H1 (cell line): Measurements from ENCODE around the gene PVR. TPM values are rescaled to one million over a fixed set of nuclear protein-coding genes. Genes with fewer than 3 reads are reported as not detected.

ENCODE experiments used
- CTCF ChIA-PET: fragments of 300-600 bp; sonication (Branson Sonifier 250); formaldehyde crosslinking; loops from one replicate; lab custom pipeline; 2021; ENCODE audit not compliant: partially characterized antibody; lab: Charles Lee
- POLR2A ChIA-PET: fragments of 300-600 bp; sonication (Branson Sonifier 250); formaldehyde crosslinking; loops from one replicate; lab custom pipeline; 2021; ENCODE audit warnings: inconsistent platforms; ENCODE audit not compliant: partially characterized antibody; lab: Charles Lee
- DNase-seq, 2 experiments: peaks; one replicate each; pipeline versions ENCODE4 v3.0.0 to v3.0.0-alpha.2; 2010 to 2022; ENCODE audit warnings: low spot score in 2 of 2, low read depth in 1 of 2, mixed read lengths in 1 of 2
- FAIRE-seq: peaks from 2 replicates; lab custom pipeline; 2011; peaks lifted over from hg19 to GRCh38; lab: Jason Lieb, UNC
- H2AFZ ChIP-seq: 2 replicates; pipeline ENCODE4 v1.8.1; 2012; ENCODE audit warnings: low read length, inconsistent platforms
- H2AK5ac ChIP-seq: 2 replicates; pipeline ENCODE4 v1.6.1; 2013; ENCODE audit warnings: low read depth, low read length
- H2BK120ac ChIP-seq: replicated peaks from 2 replicates; pipeline ENCODE3; 2013; ENCODE audit warnings: low read depth, low read length, inconsistent platforms
- H2BK12ac ChIP-seq: 2 replicates; pipeline ENCODE4 v1.6.1; 2013; ENCODE audit warnings: low read depth, low read length
- H2BK15ac ChIP-seq: 2 replicates; pipeline ENCODE4 v1.6.1; 2013; ENCODE audit warnings: low read length
- H2BK20ac ChIP-seq: 2 replicates; pipeline ENCODE4 v1.6.1; 2013; ENCODE audit warnings: low read length
- H2BK5ac ChIP-seq: 2 replicates; pipeline ENCODE4 v1.6.1; 2013; ENCODE audit warnings: low read depth, low read length
- H3K14ac ChIP-seq: 2 replicates; pipeline ENCODE4 v1.6.1; 2013; ENCODE audit warnings: inconsistent platforms; ENCODE audit not compliant: insufficient read length
- H3K18ac ChIP-seq: 2 replicates; pipeline ENCODE4 v1.6.1; 2013; ENCODE audit warnings: low read length; ENCODE audit errors: extremely low read depth
- H3K23ac ChIP-seq: 2 replicates; pipeline ENCODE4 v1.6.1; 2013; ENCODE audit warnings: inconsistent platforms; ENCODE audit not compliant: insufficient read length
- H3K23me2 ChIP-seq: 2 replicates; pipeline ENCODE4 v1.6.1; 2013; ENCODE audit warnings: low read depth, low read length
- H3K27ac ChIP-seq: 2 replicates; pipeline ENCODE4 v1.6.1; 2011; ENCODE audit warnings: low read depth, low read length, inconsistent platforms
- H3K27me3 ChIP-seq, 4 experiments: replicated peaks in 1 of 4; 1 replicate in 1 of 4; 2 replicates in 3 of 4; pipeline versions ENCODE4 v1.6.1 to v1.8.1; 2011 to 2013; ENCODE audit warnings: low read length in 3 of 4, mild to moderate bottlenecking in 3 of 4, inconsistent platforms in 2 of 4, mixed read lengths in 2 of 4, moderate library complexity in 1 of 4; ENCODE audit not compliant: control insufficient read depth in 3 of 4, insufficient read depth in 3 of 4; ENCODE audit errors: extremely low read depth in 1 of 4
- H3K36me3 ChIP-seq, 4 experiments: 2 replicates each; pipeline versions ENCODE4 v1.6.1 to v1.8.1; 2011 to 2013; ENCODE audit warnings: mild to moderate bottlenecking in 4 of 4, low read length in 3 of 4, moderate library complexity in 2 of 4, control low read depth in 1 of 4, inconsistent platforms in 1 of 4; ENCODE audit not compliant: insufficient read depth in 4 of 4, control insufficient read depth in 2 of 4
- H3K4ac ChIP-seq: replicated peaks from 2 replicates; pipeline ENCODE3; 2013; ENCODE audit warnings: low read length, low read depth, mixed read lengths, inconsistent platforms; ENCODE audit not compliant: insufficient read length
- H3K4me1 ChIP-seq, 4 experiments: replicated peaks in 1 of 4; 1 replicate in 1 of 4; 2 replicates in 3 of 4; pipeline versions ENCODE4 v1.6.1 to v1.8.1; 2011 to 2013; ENCODE audit warnings: low read length in 3 of 4, inconsistent platforms in 2 of 4, mixed read lengths in 1 of 4; ENCODE audit not compliant: insufficient read depth in 4 of 4, control insufficient read depth in 3 of 4
- H3K4me2 ChIP-seq, 2 experiments: 2 replicates each; pipeline versions ENCODE4 v1.6.1 to v1.8.1; 2011 to 2013; ENCODE audit warnings: low read depth in 2 of 2, low read length in 2 of 2, control low read depth in 1 of 2, inconsistent platforms in 1 of 2, mild to moderate bottlenecking in 1 of 2; ENCODE audit not compliant: insufficient read depth in 1 of 2
- H3K4me3 ChIP-seq, 4 experiments: fragments of 200-600, 300-600 bp in 1 of 4; sonication (generic), shearing (Covaris generic), sonication (Bioruptor Twin) in 1 of 4; 2 replicates each; pipeline versions ENCODE4 v1.5.1 to v1.8.1; 2011 to 2016; ENCODE audit warnings: low read length in 4 of 4, low read depth in 3 of 4, control low read depth in 2 of 4, inconsistent platforms in 2 of 4, mild to moderate bottlenecking in 2 of 4, mixed read lengths in 1 of 4, moderate library complexity in 1 of 4; ENCODE audit not compliant: insufficient read depth in 2 of 4; ENCODE audit errors: extremely low read depth in 1 of 4
- H3K56ac ChIP-seq: replicated peaks from 2 replicates; pipeline ENCODE3; 2013; ENCODE audit warnings: low read depth, mild to moderate bottlenecking, mixed read lengths, low read length, inconsistent platforms; ENCODE audit not compliant: insufficient read length
- H3K79me1 ChIP-seq: 2 replicates; pipeline ENCODE4 v1.6.1; 2013; ENCODE audit warnings: low read depth, low read length, control low read depth
- H3K79me2 ChIP-seq, 2 experiments: 2 replicates each; pipeline versions ENCODE4 v1.6.1 to v1.8.1; 2012 to 2013; ENCODE audit warnings: low read length in 2 of 2, mild to moderate bottlenecking in 2 of 2, inconsistent platforms in 1 of 2; ENCODE audit not compliant: insufficient read depth in 2 of 2, control insufficient read depth in 1 of 2
- H3K9ac ChIP-seq, 4 experiments: replicated peaks in 1 of 4; 1 replicate in 1 of 4; 2 replicates in 3 of 4; pipeline versions ENCODE4 v1.6.1 to v1.8.1; 2011 to 2013; ENCODE audit warnings: low read depth in 3 of 4, low read length in 3 of 4, control low read depth in 2 of 4, mild to moderate bottlenecking in 2 of 4, moderate library complexity in 2 of 4, inconsistent platforms in 1 of 4; ENCODE audit errors: extremely low read depth in 1 of 4
- H3K9me3 ChIP-seq, 2 experiments: 2 replicates each; pipeline versions ENCODE4 v1.6.1 to v1.8.1; 2012 to 2013; ENCODE audit warnings: mild to moderate bottlenecking in 2 of 2, moderate library complexity in 2 of 2, control low read depth in 1 of 2, inconsistent platforms in 1 of 2, low read depth in 1 of 2, low read length in 1 of 2, mixed read lengths in 1 of 2; ENCODE audit not compliant: insufficient read depth in 2 of 2
- H4K20me1 ChIP-seq, 2 experiments: replicated peaks in 1 of 2; 2 replicates each; pipeline versions ENCODE3 to v1.8.1; 2011 to 2013; ENCODE audit warnings: inconsistent platforms in 2 of 2, low read length in 2 of 2, mild to moderate bottlenecking in 1 of 2; ENCODE audit not compliant: insufficient read depth in 2 of 2, control insufficient read depth in 1 of 2
- H4K5ac ChIP-seq: 2 replicates; pipeline ENCODE4 v1.6.1; 2013; ENCODE audit warnings: low read length, low read depth, mixed read lengths, inconsistent platforms; ENCODE audit not compliant: insufficient read length
- H4K8ac ChIP-seq: 2 replicates; pipeline ENCODE4 v1.8.0; 2013; ENCODE audit warnings: mild to moderate bottlenecking, moderate library complexity, low read length, inconsistent platforms; ENCODE audit not compliant: insufficient read depth; ENCODE audit errors: extremely low read depth
- H4K91ac ChIP-seq: replicated peaks from 2 replicates; pipeline ENCODE3; 2013; ENCODE audit warnings: low read length, mixed read lengths, inconsistent platforms; ENCODE audit not compliant: insufficient read length
- CREB1 ChIP-seq: IDR thresholded peaks from 2 replicates; pipeline ENCODE4 v1.6.1; 2012; ENCODE audit warnings: inconsistent platforms
- KDM4A ChIP-seq: IDR thresholded peaks from one replicate; pipeline ENCODE4 v1.7.1; 2012; ENCODE audit warnings: low read depth, mild to moderate bottlenecking, moderate library complexity, low read length, inconsistent platforms; ENCODE audit not compliant: severe bottlenecking
- MAX ChIP-seq: IDR thresholded peaks from 2 replicates; pipeline ENCODE4 v1.6.1; 2012; ENCODE audit warnings: inconsistent platforms
- POU5F1 ChIP-seq: IDR thresholded peaks from 2 replicates; pipeline ENCODE4 v1.6.1; 2011; ENCODE audit warnings: low read depth, mild to moderate bottlenecking, low read length, moderate library complexity
- SIN3A ChIP-seq, 2 experiments: IDR thresholded peaks in 1 of 2; conservative IDR thresholded peaks in 1 of 2; 2 replicates each; pipeline ENCODE4 v1.6.1; 2011 to 2012; ENCODE audit warnings: low read length in 2 of 2, improper control_type of control experiment in 1 of 2, low read depth in 1 of 2, mild to moderate bottlenecking in 1 of 2
- SUZ12 ChIP-seq: fragments of 200-600 bp; sonication (generic); IDR thresholded peaks from 2 replicates; pipeline ENCODE4 v1.6.1; 2012; ENCODE audit warnings: mild to moderate bottlenecking, inconsistent platforms, low read length, moderate library complexity, mixed read lengths
- YY1 ChIP-seq: IDR thresholded peaks from 2 replicates; pipeline ENCODE4 v1.6.1; 2011; ENCODE audit warnings: low read depth, mild to moderate bottlenecking, low read length
- WGBS, 2 experiments: shearing (Covaris generic) in 1 of 2; methylation state at CpG; one replicate each; pipeline versions ENCODE4 v1.1.6 to v1.1.7; 2013 to 2015; ENCODE audit warnings: low lambda C conversion rate in 2 of 2, mixed read lengths in 2 of 2, inconsistent platforms in 1 of 2, low coverage in 1 of 2, missing lambda C conversion rate in 1 of 2; ENCODE audit not compliant: insufficient replicate concordance in 2 of 2, insufficient coverage in 1 of 2, insufficient read length in 1 of 2; ENCODE audit errors: extremely low coverage in 1 of 2, missing lambda C conversion rate in 1 of 2; 5-methylcytosine and 5-hydroxymethylcytosine counted together
- polyA plus RNA-seq, 7 experiments: library from polyadenylated mRNA; depleted of rRNA in 3 of 7; stranded (reverse) in 5 of 7; unstranded in 2 of 7; fragments of >200 nt in 5 of 7; fragments of 200-250 nt in 2 of 7; gene quantifications; 1 replicate in 5 of 7; 2 replicates in 1 of 7; 4 replicates in 1 of 7; pipeline versions ENCODE4 v1.2.1 to v1.2.3, GENCODE V29; 2011 to 2013; ENCODE audit warnings: missing spikeins in 2 of 7, mixed read lengths in 2 of 7
- total RNA-seq: library from RNA; stranded (reverse); fragmentation: NEBNext Ultra II Directional; extraction: Animal tissue kit (Norgen Biotek cat#: 25700); gene quantifications from 2 replicates; pipeline ENCODE4 v1.2.1, GENCODE V29; 2021

PVR gene
- total and polyA plus RNA-seq, 2 of the 8 experiments (the other 6 are each of a cell fraction or from before 2014, with no cell fraction given): 13.3 to 14.8 TPM

- no peak overlapping the region for H3K4me2 ChIP-seq
- H3K36me3 ChIP-seq: peaks cover 11 to 31% (median 21%) of the 10 kb centered on the region in 4 experiments; a peak in 6 of 8 replicates
- DNase-seq (no peak), FAIRE-seq (no peak)
- no peak overlapping the region for H2BK20ac ChIP-seq
- H4K5ac ChIP-seq: no peak overlapping the region
- no peak overlapping the region for H3K18ac ChIP-seq
- no peak overlapping the region for H3K56ac ChIP-seq
- WGBS, 2 experiments: 92% methylated on average over 15 of the region's 31 CpGs; no CpG with 5 or more reads in 1 of the 2 experiments
- no peak overlapping the region for H4K8ac ChIP-seq
- no peaks in the 10 kb centered on the region; the same call in none of the 2 replicates for H3K79me1 ChIP-seq
- TF ChIP-seq CREB1 (no peak), SUZ12 (no peak), POU5F1 (no peak), MAX (no peak), YY1 (no peak), KDM4A (no peak), SIN3A (conservative IDR thresholded peaks at IDR 0.05 in 1 of 2, IDR thresholded peaks at IDR 0.05 in 1 of 2; ENCODE audit: low read depth in 1 of 2, low read length in 2 of 2) (no peak)
- no peak overlapping the region for H3K23ac ChIP-seq
- no peak overlapping the region for H2BK120ac ChIP-seq
- H3K14ac ChIP-seq: no peak overlapping the region
- no peak overlapping the region for H4K91ac ChIP-seq
- no peak overlapping the region for H2AFZ ChIP-seq
- no peak overlapping the region for H3K4ac ChIP-seq
- CTCF ChIA-PET: interaction anchor here (1.0 to 3.6 kb wide), 3 partner anchors 12 to 70 kb away, joined by 3 to 25 read pairs (median 3); no protein-coding TSS in a partner anchor
- no peak overlapping the region for H2BK12ac ChIP-seq
- peaks cover 3% of the 10 kb centered on the region; the same call in 1 of the 2 replicates for H3K23me2 ChIP-seq
- peaks cover 0 to 2% (median under 1%) of the 10 kb centered on the region in 4 experiments; a peak in 2 of 7 replicates for H3K4me1 ChIP-seq
- POLR2A ChIA-PET: interaction anchor here (0.9 to 2.5 kb wide), 3 partner anchors 8 to 27 kb away, joined by 3 to 7 read pairs (median 3); no protein-coding TSS in a partner anchor
- H2BK15ac ChIP-seq: no peak overlapping the region
- H4K20me1 ChIP-seq: peaks cover 2 to 9% of the 10 kb centered on the region in 2 experiments
- H3K9ac ChIP-seq: no peak overlapping the region
- H3K27ac ChIP-seq: no peak overlapping the region
- H3K4me3 ChIP-seq: no peak overlapping the region
- H3K79me2 ChIP-seq: peaks cover 0 to 3% of the 10 kb centered on the region in 2 experiments; a peak in 2 of 4 replicates
- H2AK5ac ChIP-seq: no peak overlapping the region
- H3K27me3 ChIP-seq: peaks cover 0 to 8% (median 6%) of the 10 kb centered on the region in 4 experiments; a peak in 6 of 7 replicates
- no peaks in the 10 kb centered on the region for H3K9me3 ChIP-seq
- H2BK5ac ChIP-seq: no peak overlapping the region; the same call in 1 of the 2 replicates
Observed at GRCh38 chr19:44647144-44647543, 3.4 kb downstream of the PVR start.
